Right ventricle myocardium inferior (tissue), 1 donor: ENCODE measurements around the gene TEX2. TPM values are rescaled to one million over a fixed set of nuclear protein-coding genes. Genes with fewer than 3 reads are reported as not detected.

Source experiments
- ATAC-seq: fragments of 200-7000 bp; cut with Tn5 transposase; one replicate; pipeline ENCODE4 v1.9.1; 2020; ENCODE audit warnings: mild to moderate bottlenecking, moderate library complexity
- DNase-seq: peaks from one replicate; pipeline ENCODE4 v3.0.0; 2021; ENCODE audit errors: missing footprints
- intact Hi-C: fragments of 100-400 bp; cut with DNase I; formaldehyde crosslinking; loops from one replicate; pipeline ENCODE4 v1.11.0; 2022
- total RNA-seq: library from RNA; stranded (reverse); fragmentation: NEBNext Ultra II Directional; extraction: Animal tissue kit (Norgen Biotek cat#: 25700); gene quantifications from one replicate; pipeline ENCODE4 v1.2.1, GENCODE V29; 2021
- donor health status: DM: no; HTN: yes; CAD: no; lungs with severe emphysema.

TEX2 gene
- total RNA-seq, 1 donor from 2014 or later = 56.1 TPM

DNA sequence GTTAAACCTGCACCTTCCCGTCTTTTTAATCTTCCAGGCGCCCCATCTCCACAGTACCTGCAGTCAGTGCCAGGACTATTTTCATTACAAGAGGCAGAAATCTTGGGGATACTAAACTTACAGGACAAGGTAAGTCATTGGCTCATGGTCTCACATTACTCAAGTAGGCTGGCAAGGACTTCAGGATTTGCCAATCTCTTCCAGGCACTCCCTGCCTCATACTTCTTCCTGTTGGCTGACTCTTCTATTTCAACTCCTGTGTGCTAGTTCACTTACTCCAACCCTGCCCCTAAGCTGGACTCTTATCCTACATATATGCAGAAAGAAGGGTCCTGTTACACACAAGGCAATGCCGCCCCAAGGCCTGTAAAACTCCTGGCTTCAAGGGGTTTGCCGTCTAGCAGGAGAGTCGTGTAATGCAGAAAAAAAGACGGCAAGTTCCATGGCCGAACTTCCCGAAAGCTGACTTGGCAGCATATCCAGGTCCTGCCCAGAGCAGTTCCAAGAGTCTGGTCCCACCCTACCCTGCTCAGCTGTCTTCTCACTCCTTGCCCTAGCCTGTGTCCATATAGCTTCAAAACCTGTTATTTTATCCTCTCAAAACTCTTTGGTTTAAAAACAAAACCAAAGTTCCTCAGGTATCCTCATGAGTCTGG, 147.9 kb downstream of the TEX2 start:
- DNase-seq = no peak
- intact Hi-C loops = no loop called here
- no peak for ATAC-seq

DNA sequence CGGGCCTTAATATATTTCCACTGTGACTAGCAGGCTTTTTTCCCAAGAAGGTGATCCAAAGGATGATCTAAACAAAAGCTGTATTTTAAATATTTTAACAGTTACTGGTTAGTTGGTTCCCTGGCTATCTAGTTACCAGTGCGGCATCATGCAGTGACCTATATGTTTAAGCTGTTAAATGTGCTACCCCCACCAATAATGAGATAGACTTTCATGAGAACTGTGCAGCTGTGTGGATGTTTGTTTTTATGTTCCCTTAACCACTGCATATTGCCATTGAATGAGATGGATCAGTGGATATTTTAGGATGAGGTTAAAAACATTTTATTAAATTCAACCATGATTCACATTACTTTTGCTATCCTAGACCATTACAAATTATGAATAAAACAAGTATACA, 150.1 kb downstream of the TEX2 start:
- ATAC-seq (no peak), DNase-seq (no peak)
- intact Hi-C loops = no loop called here

DNA sequence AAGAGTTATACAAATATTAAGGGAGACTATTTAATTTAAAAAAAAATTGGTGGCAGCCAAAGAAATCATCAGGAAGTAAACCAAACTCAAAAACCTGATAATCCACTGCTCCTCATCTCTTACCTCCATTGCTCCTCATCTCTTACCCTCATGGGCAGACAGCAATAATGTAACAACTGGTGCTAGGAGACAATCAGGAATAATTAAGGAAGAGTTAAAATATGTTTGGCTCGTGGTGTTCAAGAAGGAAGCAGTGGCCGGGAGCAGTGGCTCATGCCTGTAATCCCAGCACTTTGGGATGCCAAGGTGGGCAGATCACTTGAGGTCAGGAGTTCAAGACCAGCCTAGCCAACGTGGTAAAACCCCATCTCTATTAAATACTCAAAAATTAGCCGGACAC, 151.2 kb downstream of the TEX2 start:
- no peak for DNase-seq
- ATAC-seq = no peak
- intact Hi-C loops = no loop called here

DNA sequence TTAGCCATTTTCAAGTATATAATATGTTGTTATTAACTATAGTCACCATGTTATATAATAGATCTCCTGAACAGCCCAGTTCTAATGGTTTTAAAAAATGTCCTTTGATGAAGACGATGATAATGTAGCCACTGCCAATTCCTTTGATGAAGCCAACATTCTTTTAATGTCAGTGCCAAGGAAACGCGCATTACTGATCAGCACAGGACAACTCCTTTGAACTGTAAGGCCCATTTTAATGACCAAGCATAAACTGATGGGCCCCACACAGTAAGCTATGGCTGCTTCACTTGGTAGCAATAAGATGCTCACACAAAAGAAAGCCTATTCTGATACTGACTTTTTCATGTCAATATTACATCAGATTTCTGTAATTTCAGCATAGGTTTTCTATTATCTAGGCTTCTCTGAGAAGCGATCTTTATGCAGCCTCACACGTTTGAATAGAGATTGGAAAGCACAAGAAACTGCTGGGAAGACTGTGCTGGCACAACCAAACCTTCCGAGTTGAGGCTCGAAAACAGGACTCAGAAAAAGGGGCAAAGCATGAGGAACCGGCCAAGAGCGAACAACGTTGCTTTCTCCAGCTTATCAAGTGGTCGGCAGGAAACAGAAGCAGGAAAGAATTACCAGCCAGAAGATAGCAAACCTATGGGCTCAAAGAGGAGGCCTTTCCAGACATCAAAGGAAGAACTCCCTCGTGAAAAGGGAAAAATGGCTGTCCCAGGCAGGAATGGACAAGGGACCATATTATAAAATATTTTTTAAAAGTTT, 152.5 kb downstream of the TEX2 start:
- DNase-seq (no peak), ATAC-seq (no peak)
- intact Hi-C loops = no loop called here

DNA sequence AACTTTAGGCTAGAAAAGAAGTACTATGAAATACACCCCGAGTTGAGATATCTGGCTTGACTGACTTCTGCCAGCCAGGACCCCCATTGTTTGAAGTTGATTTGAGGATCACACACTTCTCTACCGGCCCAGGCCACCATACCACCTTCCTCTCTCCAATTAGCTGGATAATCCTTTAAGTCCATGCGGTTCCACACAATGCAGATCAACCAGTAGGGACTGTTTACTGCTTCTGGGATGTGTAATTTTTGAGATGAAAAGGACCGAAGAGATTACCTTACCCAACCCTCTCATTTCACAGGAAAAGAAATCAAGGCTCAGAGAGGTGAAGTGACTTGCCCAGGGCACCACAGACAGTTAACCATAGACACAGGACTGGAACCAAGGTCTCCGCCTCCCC, 153.7 kb downstream of the TEX2 start:
- DNase-seq (no peak), ATAC-seq (no peak)
- intact Hi-C loops = no loop called here

DNA sequence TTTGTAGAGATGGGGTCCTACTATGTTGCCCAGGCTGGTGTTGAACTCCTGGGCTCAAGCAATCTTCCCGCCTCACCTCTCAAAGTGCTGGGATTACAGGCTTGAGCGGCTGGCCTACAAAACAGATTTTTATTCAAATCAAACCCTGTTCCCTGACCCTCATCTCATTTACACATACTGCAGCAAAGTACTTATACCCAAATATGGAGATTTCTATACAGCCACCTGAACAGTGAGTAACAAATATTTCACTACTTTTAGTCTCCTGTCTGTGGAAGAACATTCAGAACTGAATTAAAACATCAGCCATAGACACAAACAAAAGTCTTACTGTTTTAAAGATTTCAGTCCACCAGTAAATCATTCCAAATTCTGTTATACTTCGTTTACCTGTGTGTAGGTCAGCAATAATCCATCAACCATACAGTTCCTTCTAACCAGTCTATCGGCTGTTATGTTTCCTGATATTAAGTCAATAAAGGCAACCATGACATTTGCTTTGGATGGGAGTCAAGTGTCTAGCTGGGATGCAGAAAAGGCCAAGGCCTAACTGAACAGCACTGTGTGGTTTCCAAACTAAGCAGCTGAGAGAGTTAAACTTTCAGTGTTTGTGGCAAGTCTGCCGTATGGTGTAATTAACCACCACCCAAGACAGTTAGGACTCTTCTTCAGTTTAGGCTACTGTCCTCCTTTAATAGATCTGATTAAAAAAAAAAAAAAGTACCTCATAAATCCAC, 155.4 kb downstream of the TEX2 start:
- ATAC-seq = no peak
- intact Hi-C loops = no loop called here
- no peak for DNase-seq

DNA sequence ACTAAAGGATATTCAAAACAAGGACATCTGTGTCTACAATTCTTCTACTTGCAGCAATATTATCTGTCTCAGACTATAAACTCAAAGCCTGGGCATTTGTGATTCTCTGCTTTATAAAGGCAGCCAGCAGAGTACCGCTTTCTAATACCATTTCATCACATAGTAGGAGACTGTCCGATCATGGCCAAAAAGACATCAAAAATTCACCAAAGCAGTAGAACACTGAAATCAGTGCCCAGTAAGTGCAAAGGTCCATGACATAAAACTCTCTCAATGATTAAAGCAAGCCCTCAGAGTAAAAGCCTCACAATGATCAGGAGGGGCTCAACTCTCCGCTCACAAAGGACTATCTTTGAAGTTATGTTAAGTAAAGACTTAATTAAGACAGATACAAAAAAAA, 156.1 kb downstream of the TEX2 start:
- ATAC-seq (no peak), DNase-seq (no peak)
- intact Hi-C loops = no loop called here

DNA sequence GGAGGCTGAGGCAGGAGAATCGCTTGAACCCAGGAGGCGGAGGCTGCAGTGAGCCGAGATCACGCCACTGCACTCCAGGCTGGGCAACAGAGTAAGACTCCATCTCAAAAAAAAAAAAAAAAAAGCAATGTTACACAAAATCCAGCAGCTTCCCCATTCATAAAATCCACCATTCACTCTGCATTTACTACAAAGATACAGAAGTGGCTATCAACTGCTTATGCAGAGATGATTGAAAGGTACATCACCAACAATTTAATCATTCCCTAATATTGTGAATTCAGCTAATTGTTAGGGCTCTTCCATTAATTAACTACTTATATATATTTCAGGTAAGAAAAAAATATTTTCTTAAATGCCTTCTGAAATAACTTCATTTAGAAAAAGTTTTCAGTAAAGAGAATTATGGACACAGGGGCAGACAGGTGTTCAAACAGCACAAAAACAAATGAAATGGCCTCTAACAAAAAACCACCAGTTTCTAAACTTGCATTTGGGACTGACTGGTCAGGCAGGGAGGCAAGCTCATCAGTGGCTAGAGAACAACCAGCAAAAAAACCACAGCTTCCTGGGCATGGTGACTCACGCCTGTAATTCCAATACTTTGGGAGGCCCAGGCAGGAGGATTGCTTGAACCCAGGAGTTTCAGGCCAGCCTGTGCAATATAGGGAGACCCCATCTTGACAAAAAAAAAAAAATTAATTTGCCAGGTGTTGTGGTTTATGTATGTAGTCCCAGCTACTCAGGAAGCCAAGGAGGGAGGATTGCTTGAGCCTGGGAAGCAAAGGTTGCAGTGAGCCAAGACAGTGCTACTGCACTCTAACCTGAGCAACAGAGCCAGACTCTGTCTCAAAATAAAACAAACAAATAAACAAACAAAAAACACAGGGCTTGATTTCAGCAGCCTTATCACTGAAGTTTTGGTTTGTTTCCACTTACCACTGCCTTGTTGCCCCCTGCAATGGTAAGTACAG, 159.4 kb downstream of the TEX2 start:
- ATAC-seq (no peak), DNase-seq (no peak)
- intact Hi-C loops = no loop called here

DNA sequence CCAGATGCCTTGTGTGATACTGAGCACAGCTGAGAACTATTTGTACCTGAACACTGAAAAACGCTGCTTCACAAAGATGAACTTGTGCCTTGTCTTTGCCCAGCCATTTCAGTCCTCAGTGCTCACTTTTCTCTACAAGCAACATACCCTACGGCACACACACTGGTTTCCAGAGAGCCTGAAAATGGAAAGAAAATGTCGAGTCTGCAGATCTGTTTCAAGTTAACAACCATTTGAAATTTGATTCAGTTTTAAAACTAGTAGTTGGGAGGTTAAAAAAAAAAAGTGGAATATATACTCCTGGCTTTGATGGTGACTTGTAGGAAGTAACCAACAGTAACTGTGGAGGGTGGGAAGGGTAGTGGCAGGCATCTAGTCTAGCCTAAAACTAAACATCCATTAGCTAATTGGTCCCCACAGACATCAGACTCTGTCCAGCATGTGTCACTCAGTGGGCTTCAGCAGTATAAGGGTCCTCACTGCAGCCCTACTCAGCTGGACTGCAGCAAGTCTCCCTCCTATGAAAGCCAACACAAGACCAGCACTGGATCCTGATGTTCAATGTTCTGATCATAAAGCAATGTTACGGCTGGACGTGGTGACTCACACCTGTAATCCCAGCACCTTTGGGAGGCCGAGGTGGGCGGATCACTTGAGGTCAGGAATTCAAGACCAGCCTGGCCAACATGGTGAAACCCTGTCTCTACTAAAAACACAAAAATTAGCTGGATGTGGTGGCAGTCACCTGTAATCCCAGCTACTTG, 160.3 kb downstream of the TEX2 start:
- DNase-seq (no peak), ATAC-seq (no peak)
- intact Hi-C loops = no loop called here

DNA sequence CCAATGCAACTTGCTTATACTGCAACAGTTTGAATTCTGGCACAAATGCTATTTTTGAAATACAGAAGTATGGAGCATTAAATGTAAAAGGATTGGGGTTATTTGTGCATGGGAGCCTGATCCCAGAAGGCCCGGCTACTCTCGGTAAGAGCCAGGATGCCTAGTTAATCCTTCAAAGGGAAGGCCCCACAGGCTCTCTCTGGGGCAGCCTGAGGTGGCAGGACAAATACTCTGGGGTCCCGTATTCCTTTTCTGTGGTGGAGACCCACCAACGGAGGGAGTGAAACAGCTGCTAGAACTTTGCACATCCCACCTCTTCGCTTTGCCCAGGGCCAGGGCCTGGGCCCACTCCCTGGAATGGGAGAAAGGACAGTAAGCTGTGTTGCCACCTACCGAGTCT, 163.5 kb downstream of the TEX2 start:
- ATAC-seq (no peak), DNase-seq (no peak)
- intact Hi-C loops = no loop called here

Other genes starting within 250 kb of the TEX2 start
- gene ICAM2, start 242.6 kb downstream of the TEX2 start, total RNA-seq = 38.0 TPM
- 7.1 TPM for gene ERN1, start 133.1 kb downstream of the TEX2 start, total RNA-seq
- 116 TPM for gene PECAM1, start 127.6 kb upstream of the TEX2 start, total RNA-seq
- 3.8 TPM for gene MILR1, start 185.9 kb upstream of the TEX2 start, total RNA-seq
- gene POLG2, start 233.8 kb upstream of the TEX2 start, total RNA-seq = 8.2 TPM
- gene DDX5, start 243.0 kb upstream of the TEX2 start, total RNA-seq = 321 TPM
- 14.7 TPM for gene CEP95, start 243.7 kb upstream of the TEX2 start, total RNA-seq